C4-2B (cell line): Measurements from ENCODE around the gene ARGLU1.

ENCODE experiments used
- CTCF ChIP-seq: fragments of 450-650 bp; conservative IDR thresholded peaks from 2 replicates; pipeline ENCODE4 v1.5.1; 2017; ENCODE audit warnings: mild to moderate bottlenecking
- ZFX ChIP-seq: fragments of 450-650 bp; IDR thresholded peaks from 2 replicates; pipeline ENCODE4 v1.6.1; 2017

GRCh38 chr13:106529415-106530170 lies 38.3 kb downstream of the ARGLU1 start:
- TF ChIP-seq CTCF, result no peak
- TF ChIP-seq ZFX, result no peak
